ENCODE results near the gene MRPS18A.

DNA sequence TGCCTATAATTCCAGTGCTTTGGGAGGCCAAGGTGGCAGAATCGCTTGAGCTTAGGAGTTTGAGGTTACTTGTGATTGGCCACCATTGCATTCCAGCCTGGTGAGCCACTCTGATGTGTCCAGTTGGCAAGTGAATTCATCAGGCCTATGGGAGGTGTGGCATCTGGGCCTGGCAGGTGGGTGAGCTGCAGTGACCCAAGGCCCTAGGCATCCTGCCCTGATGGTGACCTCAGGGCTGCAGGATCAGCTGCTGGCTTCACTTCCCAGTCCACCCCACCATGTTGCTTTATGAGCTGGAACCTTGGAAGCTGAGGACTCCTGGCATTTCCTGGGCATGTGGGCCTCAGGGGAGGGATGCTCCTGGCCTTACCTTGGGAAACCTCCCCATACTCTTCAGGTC, 22.2 kb downstream of the MRPS18A start:
- TF ChIP-seq POLR2AphosphoS5 (IDR thresholded peaks at IDR 0.05; ENCODE audit: insufficient read depth, low read depth, low read length) (no peak), CTCF (IDR thresholded peaks at IDR 0.05; ENCODE audit: extremely low read depth in 1 of 2, insufficient read depth in 1 of 2, low read depth in 1 of 2, low read length in 2 of 2) (no peak)
